GM18868 (cell line): ENCODE measurements around the gene SHD.
A peak's percentile ranks its signal among the peaks of the same experiment; 100 is the strongest.
"Not testable (repeated sequence)": the region's sequence is repeated elsewhere in the genome, so short reads cannot be mapped to it uniquely, and the experiment has no call there.

Source experiments
- ATAC-seq: cut with Tn5 transposase; IDR thresholded peaks from one replicate; pipeline ENCODE4 v1.9.1; 2021; ENCODE audit warnings: mild to moderate bottlenecking, moderate library complexity; ENCODE audit not compliant: unreplicated experiment

Gene SHD

GRCh38 chr19:4278419-4279266 is at the start of gene SHD:
SHD (plus strand) TSS chr19:4279266; CDS start chr19:4280064, 798 bp downstream.
- no peak for ATAC-seq

- ATAC-seq, result not testable (repeated sequence)
Measured at GRCh38 chr19:4230237-4230636, 48.8 kb upstream of the SHD start.

GRCh38 chr19:4231521-4231920 is 47.5 kb upstream of the SHD start:
- not testable (repeated sequence) for ATAC-seq

- not testable (repeated sequence) for ATAC-seq
Measured at GRCh38 chr19:4232139-4232538, 46.9 kb upstream of the SHD start.

GRCh38 chr19:4232614-4233281 is 46.3 kb upstream of the SHD start:
- ATAC-seq, result no peak

- ATAC-seq, result no peak
Measured at GRCh38 chr19:4233282-4233853, 45.7 kb upstream of the SHD start.

GRCh38 chr19:4234142-4234861 is 44.8 kb upstream of the SHD start:
- no peak for ATAC-seq

- no peak for ATAC-seq
Measured at GRCh38 chr19:4234862-4235201, 44.2 kb upstream of the SHD start.

- not testable (repeated sequence) for ATAC-seq
Measured at GRCh38 chr19:4237510-4237909, 41.6 kb upstream of the SHD start.

- ATAC-seq, result no peak
Measured at GRCh38 chr19:4238831-4239230, 40.2 kb upstream of the SHD start.

- ATAC-seq, result no peak
Measured at GRCh38 chr19:4241824-4242430, 37.1 kb upstream of the SHD start.

GRCh38 chr19:4245938-4246337 is 33.1 kb upstream of the SHD start:
- ATAC-seq, result not testable (repeated sequence)

- peak; percentile 85 for ATAC-seq
Measured at GRCh38 chr19:4246767-4247593, 32.1 kb upstream of the SHD start, which contains the start of gene YJU2. YJU2 (plus strand) TSS chr19:4247080; CDS start chr19:4247147, 67 bp downstream.

- ATAC-seq, result no peak
Measured at GRCh38 chr19:4256563-4256962, 22.5 kb upstream of the SHD start.

- ATAC-seq, result no peak
Measured at GRCh38 chr19:4257025-4257424, 22.0 kb upstream of the SHD start.

GRCh38 chr19:4258181-4258580 is 20.9 kb upstream of the SHD start:
- no peak for ATAC-seq

GRCh38 chr19:4260613-4261191 is 18.4 kb upstream of the SHD start:
- no peak for ATAC-seq

GRCh38 chr19:4264812-4265211 is 14.3 kb upstream of the SHD start:
- no peak for ATAC-seq

GRCh38 chr19:4266253-4267000 is 12.6 kb upstream of the SHD start:
- no peak for ATAC-seq
